HCEC 1CT (cell line): ENCODE results near the gene KIF21B.

Source experiments
- DNase-seq: peaks from one replicate; pipeline ENCODE4 v3.0.0-alpha.2; 2017

KIF21B gene

DNA sequence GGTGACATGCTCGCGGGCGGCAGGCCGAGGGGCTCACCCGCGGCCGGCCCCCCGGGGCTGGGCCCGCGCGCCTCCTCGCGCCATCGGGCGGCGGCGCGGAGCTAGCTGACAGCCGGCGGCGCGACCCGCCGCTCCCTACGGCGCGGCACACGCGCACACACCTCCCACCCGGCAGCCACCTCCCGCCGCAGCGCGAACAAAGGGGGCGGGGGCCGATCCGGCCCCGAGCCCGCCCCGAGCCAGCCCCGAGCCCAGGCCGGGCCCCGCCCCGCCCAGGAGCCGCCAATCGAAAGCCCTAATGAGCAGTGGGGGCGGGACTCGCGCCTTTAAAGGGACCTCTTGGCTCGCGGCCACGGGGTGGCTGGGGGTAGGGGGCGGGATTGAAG, at the start of gene KIF21B:
TSS of gene KIF21B (minus strand) at position 198 of the 386 bp plus-strand sequence. CDS start 331 bp downstream, outside the sequence.
- DNase-seq = no peak

DNA sequence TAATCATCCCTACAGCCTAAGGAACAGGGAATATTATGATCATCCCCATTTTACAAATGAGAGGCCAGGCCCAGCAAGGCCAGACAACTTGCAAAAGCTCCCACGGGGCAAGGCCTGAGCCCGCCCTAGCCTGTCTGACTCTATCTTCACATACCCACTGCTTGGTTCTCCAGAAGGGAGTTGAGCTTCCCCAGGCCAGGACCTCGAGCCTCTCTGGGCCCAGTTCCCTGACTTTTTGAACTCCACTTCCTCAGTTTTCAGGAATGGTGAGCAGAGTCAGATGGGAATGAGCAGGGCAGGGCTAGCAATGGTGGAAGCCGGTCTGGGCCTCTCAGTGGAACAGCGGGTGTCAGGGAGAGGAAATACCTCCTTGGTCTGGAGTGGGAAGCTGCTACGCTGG, 49.4 kb upstream of the KIF21B start:
- no peak for DNase-seq

DNA sequence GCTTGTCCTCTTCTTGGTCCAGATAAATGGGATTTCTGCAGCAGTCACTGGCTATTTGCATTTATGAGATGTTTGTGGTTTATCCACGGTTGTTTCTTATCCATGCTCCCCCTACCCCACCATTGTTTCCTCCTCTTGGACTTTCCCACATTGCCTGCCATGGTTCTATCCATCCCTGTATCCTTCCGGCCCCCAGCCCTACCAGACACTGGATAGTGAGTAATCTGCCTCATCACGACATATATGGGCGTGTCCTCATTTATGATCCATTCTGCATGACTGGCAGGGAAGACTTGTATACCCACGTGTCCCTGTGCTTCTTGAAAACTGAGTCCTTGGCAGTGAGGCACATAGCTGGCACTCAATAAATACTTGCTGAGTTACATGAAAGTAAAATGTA, 48.6 kb upstream of the KIF21B start:
- DNase-seq = no peak

DNA sequence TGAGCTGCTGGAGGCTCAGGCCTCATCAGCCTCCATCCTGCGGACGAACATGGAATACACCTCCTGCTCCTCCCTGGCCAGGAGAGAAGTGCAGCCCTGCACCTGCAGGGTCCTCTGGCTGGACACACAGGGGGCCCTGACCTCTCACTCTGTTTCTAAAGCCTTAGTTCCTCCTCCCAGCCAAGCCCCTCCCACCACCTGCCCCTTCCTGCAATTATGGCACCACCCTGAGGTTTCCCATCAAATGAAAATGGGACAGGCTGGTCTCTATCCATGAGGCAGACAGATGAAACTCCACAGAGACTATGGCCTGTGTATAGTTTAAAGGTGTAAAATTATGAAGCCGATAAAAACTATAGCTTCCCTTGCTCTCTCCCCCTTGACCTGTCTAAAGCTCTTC, 46.1 kb upstream of the KIF21B start:
- no peak for DNase-seq

DNA sequence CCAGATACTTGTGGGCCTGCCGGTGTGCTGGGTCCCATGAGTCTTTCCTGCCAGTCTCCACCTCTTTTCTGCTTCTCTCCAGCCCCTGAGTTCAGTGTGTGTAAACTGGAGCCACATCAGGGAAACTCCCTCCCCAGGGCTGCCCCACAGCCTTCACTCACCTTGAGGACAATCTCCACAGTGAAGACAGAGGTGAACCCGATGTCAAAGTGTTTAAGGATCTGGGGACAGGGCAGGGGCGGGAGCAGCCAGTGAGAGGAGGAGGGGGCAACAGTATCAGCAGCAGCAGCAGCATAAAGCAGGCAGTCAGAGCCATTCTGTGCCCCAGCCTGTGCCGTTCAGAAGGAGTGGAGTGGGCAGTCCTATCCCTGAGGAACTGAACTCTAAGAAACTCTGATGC, 45.5 kb upstream of the KIF21B start:
- no peak for DNase-seq

- DNase-seq = no peak
Measured at GRCh38 chr1:201066986-201067385, 43.5 kb upstream of the KIF21B start.

DNA sequence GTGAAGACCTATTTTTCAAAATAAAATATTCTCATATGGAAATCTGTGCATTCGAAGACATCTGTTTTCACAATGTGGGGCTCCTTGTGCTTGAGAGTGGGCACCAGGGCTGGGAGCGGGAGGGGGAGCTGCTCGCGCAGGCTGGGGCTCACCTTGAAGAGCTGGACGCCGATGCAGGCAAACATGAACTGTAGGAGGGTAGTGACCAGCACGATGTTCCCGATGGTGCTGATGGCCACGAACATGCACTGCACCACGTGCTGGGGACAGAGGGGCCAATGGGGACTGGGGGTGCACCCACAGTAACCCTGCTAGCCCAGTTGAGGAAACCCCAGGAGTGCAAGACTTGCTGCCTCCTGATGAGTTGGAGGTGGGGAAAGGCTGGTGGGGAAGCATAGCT, 42.2 kb upstream of the KIF21B start:
- no peak for DNase-seq

GRCh38 chr1:201064806-201065205, 41.3 kb upstream of the KIF21B start:
- no peak for DNase-seq

GRCh38 chr1:201063145-201063544, 39.6 kb upstream of the KIF21B start:
- DNase-seq = no peak

DNA sequence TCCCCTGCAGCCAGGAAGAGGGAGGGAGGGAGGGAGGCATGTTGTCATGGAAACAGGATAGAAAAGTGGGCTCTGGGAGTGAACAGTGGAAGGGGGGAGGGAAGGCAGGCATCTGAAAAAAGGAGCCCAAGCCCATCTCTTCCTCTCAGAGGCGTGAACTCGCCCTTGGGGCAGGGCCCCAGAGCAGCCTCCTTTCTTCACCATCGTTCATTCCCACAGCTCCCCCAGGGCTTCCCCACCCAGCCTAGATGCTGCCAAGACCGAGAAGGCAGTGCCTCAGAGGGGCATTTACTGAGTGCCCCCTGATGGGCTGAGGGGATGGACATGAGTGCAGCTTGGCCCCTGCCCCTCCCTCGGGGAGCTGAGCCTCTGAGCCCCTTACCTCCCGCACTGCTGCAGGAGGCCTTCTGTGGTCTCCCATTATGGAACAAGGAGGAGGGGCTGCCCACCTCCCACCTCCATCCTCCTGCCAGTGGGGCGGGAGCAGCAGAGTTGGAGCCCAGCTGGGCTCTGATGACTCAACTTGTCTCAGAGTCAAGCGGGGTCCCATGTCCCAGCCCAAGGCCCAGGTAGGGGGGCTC, 39.1 kb upstream of the KIF21B start:
- DNase-seq = no peak

GRCh38 chr1:201061886-201062285, 38.4 kb upstream of the KIF21B start:
- no peak for DNase-seq

GRCh38 chr1:201061049-201061448, 37.5 kb upstream of the KIF21B start:
- DNase-seq = no peak

DNA sequence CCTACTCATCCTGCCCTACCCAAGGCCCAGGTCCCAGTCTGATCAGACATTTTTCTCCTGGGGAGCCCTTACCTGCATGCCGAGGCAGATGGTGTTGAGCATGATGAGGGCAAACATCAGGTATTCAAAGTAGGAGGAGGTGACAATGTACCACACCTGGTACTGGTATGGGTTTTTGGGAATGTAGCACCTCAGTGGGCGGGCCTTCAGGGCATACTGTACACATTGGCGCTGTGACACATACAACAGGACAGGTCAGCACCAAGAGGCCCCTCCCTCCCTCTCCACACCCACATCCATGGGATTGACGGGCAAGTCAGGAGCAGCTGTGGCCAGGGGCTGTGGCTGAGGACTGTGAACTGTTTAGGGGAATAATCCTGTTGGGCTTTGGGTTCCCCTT, 37.1 kb upstream of the KIF21B start:
- no peak for DNase-seq

GRCh38 chr1:201059871-201060555, 36.5 kb upstream of the KIF21B start:
- DNase-seq = no peak

DNA sequence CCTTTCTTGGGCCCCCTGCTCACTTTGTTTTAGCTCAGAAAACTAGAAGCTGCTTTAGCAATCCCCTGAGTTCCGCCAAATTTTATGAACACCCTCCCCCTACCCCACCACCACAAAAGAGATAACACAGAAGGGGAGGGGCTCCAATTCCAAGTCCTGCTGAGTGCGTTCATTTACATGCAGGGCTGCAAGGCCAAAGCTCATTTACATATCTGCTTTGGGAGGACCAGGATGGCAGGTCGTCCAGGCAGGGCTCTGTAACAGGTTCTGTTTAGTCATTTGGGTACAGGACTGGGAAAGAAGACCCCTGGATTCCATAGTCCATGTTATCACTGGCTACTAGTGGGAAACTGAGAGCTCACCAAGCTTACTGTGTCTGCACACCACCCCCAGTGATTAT, 35.9 kb upstream of the KIF21B start:
- DNase-seq = no peak

DNA sequence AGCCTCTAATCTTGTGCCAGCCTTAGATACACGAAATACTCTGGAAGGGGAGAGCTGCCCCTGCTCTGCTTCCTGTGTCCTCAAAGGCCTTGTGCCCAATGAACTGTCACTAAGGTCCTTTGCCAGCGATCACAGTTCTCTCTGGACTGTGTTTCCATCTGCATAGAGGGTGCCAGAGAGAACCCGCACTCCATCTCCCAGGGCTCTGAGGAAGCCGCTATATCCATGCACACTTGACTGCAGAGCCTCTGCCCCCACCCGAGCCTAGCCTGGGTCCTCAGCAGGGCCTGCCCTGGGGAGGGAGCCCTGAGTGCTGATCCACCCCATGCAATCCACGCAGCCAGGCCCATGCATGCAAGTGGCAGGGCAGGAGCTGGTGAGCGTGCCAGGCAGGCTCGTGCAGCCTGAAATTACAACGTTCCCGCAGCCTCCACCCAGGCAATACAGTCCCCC, 30.6 kb upstream of the KIF21B start:
- no peak for DNase-seq

- no peak for DNase-seq
Measured at GRCh38 chr1:201053155-201053860, 29.8 kb upstream of the KIF21B start.

DNA sequence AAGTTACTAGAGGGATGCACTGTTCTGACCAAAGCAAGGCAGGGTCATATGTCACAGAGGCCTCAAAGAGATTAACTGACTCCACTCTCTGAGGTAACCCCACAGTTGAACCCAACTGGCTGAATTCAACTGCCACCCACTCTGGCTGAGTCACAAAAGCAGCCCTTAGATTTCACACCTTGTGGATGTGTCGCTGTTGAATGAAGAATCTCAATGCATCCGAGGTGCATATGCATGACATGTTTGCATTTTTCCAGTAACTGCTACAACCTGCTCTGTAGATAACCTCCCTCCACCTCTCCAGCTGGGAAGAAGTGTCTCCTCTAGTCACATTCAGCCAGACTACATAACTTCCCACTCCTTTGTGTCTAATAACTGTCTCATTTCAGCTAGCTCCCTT, 27.9 kb upstream of the KIF21B start:
- no peak for DNase-seq

DNA sequence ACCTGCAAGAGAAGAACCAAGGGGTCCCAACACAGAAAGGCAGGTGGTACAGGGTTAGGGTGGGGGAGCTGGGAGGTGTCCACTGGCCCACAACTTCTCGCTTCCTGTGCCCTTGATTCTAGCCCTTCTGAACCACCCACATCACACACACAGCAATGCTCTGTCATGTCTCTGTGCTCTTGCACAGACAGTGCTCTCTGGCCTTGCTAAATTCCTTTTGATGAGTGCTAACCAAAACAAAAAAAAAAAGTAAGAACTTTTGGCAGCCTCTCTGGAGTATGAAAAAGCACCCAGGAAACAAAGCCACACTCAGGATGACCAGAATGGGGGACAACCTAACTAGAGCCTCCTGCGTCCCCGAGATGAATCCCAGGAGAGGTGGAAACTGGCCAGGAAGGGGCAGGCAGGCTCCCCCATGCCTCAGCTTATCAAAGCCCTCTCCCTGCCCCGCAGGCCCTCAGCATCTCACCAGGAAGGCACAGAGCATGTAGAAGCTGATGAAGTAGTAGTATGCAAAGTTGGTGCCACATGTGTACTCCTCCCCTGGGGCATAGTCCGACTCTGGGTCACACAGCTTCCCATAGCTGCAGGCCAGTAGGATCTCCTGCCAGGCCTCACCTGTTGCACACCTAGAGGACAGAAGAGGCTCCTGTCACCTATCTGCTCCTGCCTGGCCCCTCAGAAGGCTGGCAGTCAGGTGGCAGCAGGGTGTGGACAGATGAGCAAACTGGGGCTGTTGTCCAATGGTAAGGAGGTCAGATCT, 27.2 kb upstream of the KIF21B start:
- peak; percentile 15 for DNase-seq

GRCh38 chr1:201049248-201049831, 25.8 kb upstream of the KIF21B start:
- DNase-seq = no peak

DNA sequence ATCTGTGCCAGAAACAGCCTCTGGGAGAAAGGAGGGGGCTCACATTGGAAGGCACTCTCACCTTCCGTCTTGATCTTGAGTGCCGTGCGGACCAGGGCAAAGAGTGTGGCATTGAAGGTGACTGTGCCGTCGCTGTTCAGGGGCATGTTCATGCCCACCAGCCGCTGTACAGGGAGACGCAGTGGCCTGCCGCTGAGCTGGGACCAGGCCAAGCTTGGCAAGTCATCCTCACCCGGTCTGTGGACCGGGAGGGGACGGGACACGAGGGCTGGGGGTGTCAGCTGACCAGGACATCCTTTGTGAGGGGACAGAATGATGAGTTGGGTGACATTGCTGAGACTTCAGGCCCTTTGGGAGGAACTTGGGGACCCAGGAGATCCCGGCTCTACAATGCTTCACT, 25.0 kb upstream of the KIF21B start:
- DNase-seq = no peak

DNA sequence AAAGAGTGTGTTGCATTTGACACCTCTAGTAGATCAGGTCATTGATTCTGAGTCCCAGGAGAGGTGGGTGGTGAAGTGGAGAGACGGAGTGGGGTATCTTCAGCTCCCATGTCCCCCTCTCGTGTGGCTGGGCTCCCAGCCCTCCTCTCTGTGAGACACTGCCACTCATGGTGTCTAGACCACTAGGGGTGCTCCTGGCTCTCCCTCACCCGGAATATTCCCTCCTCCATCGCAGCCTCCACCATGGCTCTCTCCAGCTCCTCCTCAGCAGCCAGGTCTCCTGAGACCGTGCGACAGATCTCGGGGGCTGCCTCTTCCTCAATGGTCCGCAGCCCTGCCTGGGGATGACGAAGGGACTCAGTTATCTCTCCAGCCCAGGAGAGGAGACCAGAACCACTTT, 20.6 kb upstream of the KIF21B start:
- no peak for DNase-seq

DNA sequence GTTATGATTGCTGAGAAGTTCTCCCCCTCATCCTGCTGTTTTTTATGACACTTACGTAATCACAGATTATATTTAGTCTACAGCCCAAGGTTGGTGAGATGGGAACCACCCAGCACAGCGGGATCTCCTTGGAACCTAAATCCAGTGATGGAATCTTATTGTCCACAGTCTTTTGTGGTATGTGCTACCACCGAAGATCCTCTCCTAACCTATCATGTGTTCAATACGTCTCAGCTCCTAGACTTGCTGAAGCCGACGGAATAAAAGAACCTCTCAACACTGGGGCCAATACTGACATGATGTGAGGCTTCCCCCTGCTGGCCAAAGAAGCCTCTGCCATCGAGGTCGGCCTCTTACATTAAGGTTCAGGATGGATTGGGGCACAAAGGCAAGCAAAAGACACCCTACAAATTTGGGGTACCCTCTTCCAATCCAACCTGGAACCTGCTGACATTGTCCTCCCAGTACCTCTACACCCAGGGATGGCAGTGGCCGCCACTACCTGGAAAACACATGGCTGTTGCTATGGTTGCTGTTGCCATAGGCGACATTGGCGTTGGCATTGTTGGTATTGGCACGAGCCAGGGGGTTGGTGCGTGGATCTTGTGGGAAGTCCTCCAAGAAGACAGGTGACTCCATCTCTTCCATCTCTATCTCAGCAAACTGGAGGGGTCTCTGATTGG, 19.4 kb upstream of the KIF21B start:
- DNase-seq = peak; percentile 61
